ENCODE data around the gene NECTIN1.

The NECTIN1 gene

GRCh38 chr11:119634301-119634700 lies 94.7 kb downstream of the NECTIN1 start:
- no peak for DNase-seq (ENCODE audit: low read depth in 1 of 2, low spot score in 1 of 2)
- Histone ChIP-seq H3K27me3 (ENCODE audit: insufficient read depth, poor library complexity, severe bottlenecking) (no peaks in the 10 kb centered on the region), H3K4me3 (replicated peaks; ENCODE audit: insufficient read depth, low read length) (no peak overlapping the region), H3K27ac (replicated peaks) (no peak overlapping the region)
- TF ChIP-seq POLR2AphosphoS5 (IDR thresholded peaks at IDR 0.05; ENCODE audit: low read depth): no peak
- TF ChIP-seq CTCF (IDR thresholded peaks at IDR 0.05; ENCODE audit: insufficient read depth, low read length): no peak
- no peak for TF ChIP-seq REST (IDR thresholded peaks at IDR 0.05; ENCODE audit: insufficient replicate concordance, low read depth)
- TF ChIP-seq GABPA (IDR thresholded peaks at IDR 0.05; ENCODE audit: low read depth): no peak
- TF ChIP-seq SPI1 (IDR thresholded peaks at IDR 0.05; ENCODE audit: borderline replicate concordance, low read depth): no peak

- Histone ChIP-seq H3K4me3 (replicated peaks; ENCODE audit: insufficient read depth, low read length) (no peak overlapping the region), H3K27me3 (ENCODE audit: insufficient read depth, poor library complexity, severe bottlenecking) (no peaks in the 10 kb centered on the region), H3K27ac (replicated peaks) (no peak overlapping the region)
- no peak for DNase-seq (ENCODE audit: low read depth in 1 of 2, low spot score in 1 of 2)
- no peak for TF ChIP-seq GABPA (IDR thresholded peaks at IDR 0.05; ENCODE audit: low read depth)
- TF ChIP-seq SPI1 (IDR thresholded peaks at IDR 0.05; ENCODE audit: borderline replicate concordance, low read depth): no peak
- TF ChIP-seq REST (IDR thresholded peaks at IDR 0.05; ENCODE audit: insufficient replicate concordance, low read depth): no peak
- no peak for TF ChIP-seq POLR2AphosphoS5 (IDR thresholded peaks at IDR 0.05; ENCODE audit: low read depth)
- TF ChIP-seq CTCF (IDR thresholded peaks at IDR 0.05; ENCODE audit: insufficient read depth, low read length): no peak
Observed at GRCh38 chr11:119629834-119630624, 99.0 kb downstream of the NECTIN1 start.

- TF ChIP-seq POLR2AphosphoS5 (IDR thresholded peaks at IDR 0.05; ENCODE audit: low read depth) (no peak), SPI1 (IDR thresholded peaks at IDR 0.05; ENCODE audit: borderline replicate concordance, low read depth) (no peak), GABPA (IDR thresholded peaks at IDR 0.05; ENCODE audit: low read depth) (no peak), CTCF (IDR thresholded peaks at IDR 0.05; ENCODE audit: insufficient read depth, low read length) (no peak), REST (IDR thresholded peaks at IDR 0.05; ENCODE audit: insufficient replicate concordance, low read depth) (no peak)
- no peak overlapping the region for H3K4me3 ChIP-seq (replicated peaks; ENCODE audit: insufficient read depth, low read length)
- H3K27ac ChIP-seq (replicated peaks): no peak overlapping the region
- no peaks in the 10 kb centered on the region for H3K27me3 ChIP-seq (ENCODE audit: insufficient read depth, poor library complexity, severe bottlenecking)
- DNase-seq (ENCODE audit: low read depth in 1 of 2, low spot score in 1 of 2): no peak
Observed at GRCh38 chr11:119629085-119629484, 99.9 kb downstream of the NECTIN1 start.
